ENCODE measurements around the gene UNC119B.

- no peak for TF ChIP-seq ELF1 (IDR thresholded peaks at IDR 0.05; ENCODE audit: borderline replicate concordance, low read depth)
- no peak for TF ChIP-seq ZBTB33 (IDR thresholded peaks at IDR 0.05; ENCODE audit: extremely low read depth, insufficient replicate concordance, low read length)
- no peak for TF ChIP-seq CTCF (IDR thresholded peaks at IDR 0.05 in 2 of 3, conservative IDR thresholded peaks at IDR 0.05 in 1 of 3; ENCODE audit: borderline replicate concordance in 1 of 3, insufficient read depth in 1 of 3, low read depth in 2 of 3, low read length in 2 of 3)
- TF ChIP-seq ATF3 (IDR thresholded peaks at IDR 0.05): no peak
- TF ChIP-seq POLR2A (IDR thresholded peaks at IDR 0.05; ENCODE audit: borderline replicate concordance, extremely low read depth, insufficient read depth, insufficient read length): no peak
- no peak for TF ChIP-seq EGR1 (IDR thresholded peaks at IDR 0.05; ENCODE audit: low read depth)
Measured at GRCh38 chr12:120724720-120725119, 14.5 kb downstream of the UNC119B start.

Measured in HCT116 (cell line).